GM20000 (cell line): ENCODE data around the gene HDAC2.
A peak's percentile ranks its signal among the peaks of the same experiment; 100 is the strongest.

Experiments
- DNase-seq: peaks from one replicate; pipeline ENCODE4 v3.0.0; 2012; ENCODE audit warnings: low spot score
- TF ChIP-seq, protein P1 (sequence below): IDR thresholded peaks from 2 replicates; pipeline ENCODE4 v1.5.1; 2012; ENCODE audit warnings: mild to moderate bottlenecking, control low read depth; ENCODE audit errors: extremely low read depth, missing control alignments

HDAC2 gene

DNA sequence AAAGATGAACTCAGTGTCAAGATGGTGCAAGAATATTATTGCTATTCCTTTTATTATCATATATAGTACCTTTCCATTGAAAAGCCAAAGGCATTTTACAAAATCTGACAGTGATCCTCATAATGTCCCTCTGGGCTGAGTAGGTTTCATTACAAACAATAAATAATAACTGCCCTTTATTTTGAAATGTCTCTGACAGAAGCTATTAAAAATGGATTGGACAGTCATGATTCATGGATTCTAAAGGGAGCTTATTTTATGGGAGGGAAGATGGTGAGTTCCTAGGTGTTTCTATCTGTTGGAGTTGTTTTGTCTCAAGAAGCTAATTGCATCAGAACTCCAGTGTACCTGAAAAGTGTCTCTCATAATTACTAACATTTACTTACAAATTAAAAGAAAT, 30.4 kb upstream of the HDAC2 start:
- TF ChIP-seq, protein P1, sequence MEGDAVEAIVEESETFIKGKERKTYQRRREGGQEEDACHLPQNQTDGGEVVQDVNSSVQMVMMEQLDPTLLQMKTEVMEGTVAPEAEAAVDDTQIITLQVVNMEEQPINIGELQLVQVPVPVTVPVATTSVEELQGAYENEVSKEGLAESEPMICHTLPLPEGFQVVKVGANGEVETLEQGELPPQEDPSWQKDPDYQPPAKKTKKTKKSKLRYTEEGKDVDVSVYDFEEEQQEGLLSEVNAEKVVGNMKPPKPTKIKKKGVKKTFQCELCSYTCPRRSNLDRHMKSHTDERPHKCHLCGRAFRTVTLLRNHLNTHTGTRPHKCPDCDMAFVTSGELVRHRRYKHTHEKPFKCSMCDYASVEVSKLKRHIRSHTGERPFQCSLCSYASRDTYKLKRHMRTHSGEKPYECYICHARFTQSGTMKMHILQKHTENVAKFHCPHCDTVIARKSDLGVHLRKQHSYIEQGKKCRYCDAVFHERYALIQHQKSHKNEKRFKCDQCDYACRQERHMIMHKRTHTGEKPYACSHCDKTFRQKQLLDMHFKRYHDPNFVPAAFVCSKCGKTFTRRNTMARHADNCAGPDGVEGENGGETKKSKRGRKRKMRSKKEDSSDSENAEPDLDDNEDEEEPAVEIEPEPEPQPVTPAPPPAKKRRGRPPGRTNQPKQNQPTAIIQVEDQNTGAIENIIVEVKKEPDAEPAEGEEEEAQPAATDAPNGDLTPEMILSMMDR = no peak
- DNase-seq = no peak

DNA sequence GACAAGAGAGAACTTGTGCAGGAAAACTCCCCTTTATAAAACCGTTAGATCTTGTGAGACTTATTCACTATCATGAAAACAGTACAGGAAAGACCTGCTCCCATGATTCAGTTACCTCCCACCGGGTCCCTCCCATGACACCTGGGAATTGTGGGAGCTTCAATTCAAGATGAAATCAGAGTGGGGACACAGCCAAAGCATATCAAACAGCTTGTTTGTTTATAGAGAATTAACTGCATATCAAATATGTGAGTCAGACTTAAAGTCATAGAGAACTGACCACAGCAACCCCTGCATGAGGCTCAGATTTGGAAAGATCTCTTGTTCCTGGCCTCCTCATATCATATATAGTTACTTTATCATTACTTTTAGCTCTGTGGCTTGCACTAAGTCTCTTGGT, 29.1 kb upstream of the HDAC2 start:
- TF ChIP-seq, protein P1 = no peak
- DNase-seq = no peak

DNA sequence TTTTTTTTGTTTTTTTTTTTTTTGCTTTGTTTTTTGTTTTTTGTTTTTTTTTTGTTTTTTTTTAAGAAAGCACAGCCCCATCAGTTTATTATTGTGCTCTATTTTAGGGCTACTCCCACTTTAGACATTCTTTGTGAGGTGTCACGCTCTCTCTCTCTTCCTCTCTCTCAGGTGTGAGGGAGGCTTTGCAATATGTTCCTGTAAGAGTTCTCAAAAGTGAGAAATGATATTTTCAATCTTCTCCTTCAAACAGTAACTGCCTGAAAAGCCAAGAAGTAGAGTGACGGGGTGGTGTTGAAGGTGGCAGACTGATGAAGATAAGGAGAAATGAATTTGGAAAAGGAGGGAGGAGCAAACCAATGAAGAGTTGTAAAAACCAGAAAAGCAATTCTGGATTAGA, 28.3 kb upstream of the HDAC2 start:
- no peak for DNase-seq
- TF ChIP-seq, protein P1 = no peak

DNA sequence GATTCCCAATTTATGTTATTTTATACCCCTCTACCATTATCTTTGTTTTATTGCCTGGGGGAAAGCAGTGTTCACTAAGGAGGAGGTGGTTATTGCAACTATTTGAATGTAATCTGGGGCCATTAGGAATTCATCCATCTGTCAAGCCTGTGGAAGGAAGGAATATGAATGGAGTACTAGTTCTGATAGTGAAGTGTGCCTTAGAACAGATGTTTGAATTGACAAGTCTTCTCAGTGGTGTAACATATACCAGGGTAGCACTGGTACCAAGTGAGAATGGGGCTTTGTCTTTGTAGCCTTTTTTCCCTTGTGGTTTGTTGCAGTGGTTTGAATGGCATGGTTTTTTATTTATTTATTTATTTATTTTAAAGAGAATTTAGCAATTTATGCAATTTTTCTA, 27.9 kb upstream of the HDAC2 start:
- TF ChIP-seq, protein P1 = no peak
- DNase-seq = no peak

DNA sequence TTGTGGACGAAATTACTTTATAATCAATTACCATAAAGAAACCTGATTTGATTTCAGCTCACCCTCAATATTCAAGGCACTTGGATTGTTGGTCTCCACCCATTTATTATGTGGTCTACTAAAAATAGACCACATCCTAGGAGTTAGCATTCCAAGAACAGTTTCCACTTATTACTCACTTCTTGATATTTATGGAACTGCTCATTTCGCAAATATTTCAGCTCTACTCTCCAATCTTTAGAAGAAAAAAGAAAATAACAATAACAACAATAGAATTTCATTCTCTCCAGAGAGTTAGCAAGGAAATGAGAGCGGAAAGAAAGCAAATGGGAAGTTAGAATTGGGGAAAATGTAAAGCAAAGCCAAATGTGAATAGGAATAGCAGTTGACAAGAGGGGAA, 26.2 kb upstream of the HDAC2 start:
- TF ChIP-seq, protein P1 = no peak
- no peak for DNase-seq

DNA sequence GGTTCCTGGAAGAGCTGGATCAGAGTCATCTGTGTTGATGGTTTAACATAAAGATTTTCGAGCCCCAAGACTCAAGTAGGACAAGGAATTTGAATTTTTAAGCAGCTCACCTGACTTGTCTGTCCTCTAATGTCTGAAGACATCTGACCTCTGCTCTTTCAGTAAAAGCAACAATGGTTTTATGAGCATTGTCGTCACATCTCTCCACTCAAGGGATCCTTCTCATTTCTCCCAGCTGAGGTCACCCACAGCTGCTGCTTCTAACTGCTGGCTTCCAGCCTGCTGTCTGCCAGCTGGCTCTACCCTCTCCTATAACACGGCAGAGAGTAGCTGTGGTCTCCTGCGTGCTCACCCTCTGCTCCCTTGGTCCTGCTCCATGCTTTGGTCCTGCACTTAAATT, 24.7 kb upstream of the HDAC2 start:
- no peak for DNase-seq
- TF ChIP-seq, protein P1 = no peak

DNA sequence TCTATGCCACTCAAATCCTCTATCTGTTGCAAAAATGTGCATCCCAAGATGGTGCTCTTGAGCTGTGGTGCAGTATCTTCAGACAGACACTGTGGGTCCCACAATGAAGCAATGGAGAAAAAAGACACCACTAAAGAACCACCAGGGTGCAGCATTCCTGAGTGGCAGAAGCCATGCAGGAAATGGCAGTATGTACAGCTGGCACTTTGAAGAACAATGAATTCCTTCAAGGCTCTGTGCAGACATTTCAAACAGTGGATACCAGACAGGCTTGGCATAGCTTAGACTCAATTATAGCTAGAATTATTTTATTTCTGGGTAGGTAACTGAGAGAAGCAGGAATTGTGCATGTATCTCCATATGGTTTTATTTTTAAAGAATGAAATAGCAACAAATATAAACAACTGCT, 24.0 kb upstream of the HDAC2 start:
- TF ChIP-seq, protein P1 = peak; percentile 22

More for the DNA sequence above, 24.0 kb upstream of the HDAC2 start:
- DNase-seq = peak; percentile 14
